K562 (cell line): ENCODE measurements around the gene CNGA4. TPM values are rescaled to one million over a fixed set of nuclear protein-coding genes. Genes with fewer than 3 reads are reported as not detected.

Source experiments
- ATAC-seq: fragments of 200-7000 bp; cut with Tn5 transposase; 3 replicates; pipeline ENCODE4 v1.9.1; 2020; ENCODE audit warnings: moderate library complexity
- BruUV-seq: library from RNA; stranded (reverse); fragments of 400-500 nt; replicated peaks from 2 replicates; lab custom pipeline; 2021; lab: Mats Ljungman, UMichigan
- CTCF ChIA-PET: fragments of 300-600 bp; formaldehyde crosslinking; extraction: SDS; loops from one replicate; lab custom pipeline; 2021; ENCODE audit warnings: low intra/inter-chr PET ratio; lab: Yijun Ruan, JAX
- POLR2A ChIA-PET: fragments of 300-600, 350-650 bp; sonication (Branson Sonifier 250); formaldehyde crosslinking; extraction: SDS; loops from one replicate; lab custom pipeline; 2021; ENCODE audit warnings: antibody characterized with exemption, inconsistent platforms; lab: Yijun Ruan, JAX
- DNase-seq, 4 experiments: peaks; one replicate each; pipeline versions ENCODE4 v3.0.0 to v3.0.0-alpha.2; 2011 to 2018; ENCODE audit warnings: low spot score in 3 of 4, mixed read lengths in 3 of 4; ENCODE audit errors: extremely low read depth in 1 of 4
- FAIRE-seq: peaks from 2 replicates; lab custom pipeline; 2011; peaks lifted over from hg19 to GRCh38; lab: Jason Lieb, UNC
- H2AFZ ChIP-seq: 2 replicates; pipeline ENCODE4 v1.6.0; 2011; ENCODE audit warnings: low read depth, low read length, control low read depth, inconsistent platforms
- H3K27ac ChIP-seq: fragments of 200-600 bp; 3 replicates; pipeline ENCODE4 v1.8.0; 2011; ENCODE audit warnings: low read depth, mild to moderate bottlenecking, control low read depth, inconsistent platforms, low read length, moderate library complexity, mixed read lengths; ENCODE audit errors: extremely low read depth
- H3K27me3 ChIP-seq, 2 experiments: fragments of 300-600 bp in 1 of 2; 2 replicates in 1 of 2; 3 replicates in 1 of 2; pipeline versions ENCODE4 v1.6.0 to v1.8.0; 2011; ENCODE audit warnings: inconsistent platforms in 2 of 2, low read length in 2 of 2, mild to moderate bottlenecking in 1 of 2, mixed read lengths in 1 of 2, moderate library complexity in 1 of 2; ENCODE audit not compliant: control insufficient read depth in 2 of 2, insufficient read depth in 2 of 2
- H3K36me3 ChIP-seq: fragments of 300-600 bp; 3 replicates; pipeline ENCODE4 v1.8.0; 2011; ENCODE audit warnings: mild to moderate bottlenecking, low read length, inconsistent platforms; ENCODE audit not compliant: control insufficient read depth, insufficient read depth
- H3K4me1 ChIP-seq, 2 experiments: fragments of 200-600 bp in 1 of 2; replicated peaks in 1 of 2; 2 replicates in 1 of 2; 3 replicates in 1 of 2; pipeline versions ENCODE4 v1.5.1 to v1.8.0; 2011; ENCODE audit warnings: inconsistent platforms in 2 of 2, low read length in 2 of 2, mild to moderate bottlenecking in 1 of 2, mixed read lengths in 1 of 2, moderate library complexity in 1 of 2; ENCODE audit not compliant: control insufficient read depth in 2 of 2, insufficient read depth in 2 of 2
- H3K4me2 ChIP-seq: 2 replicates; pipeline ENCODE4 v1.6.1; 2011; ENCODE audit warnings: low read length, control low read depth, inconsistent platforms, mixed read lengths; ENCODE audit not compliant: insufficient read depth
- H3K4me3 ChIP-seq: fragments of 200-600 bp; sonication (generic), shearing (Covaris generic); 2 replicates; pipeline ENCODE4 v1.5.1; 2016; ENCODE audit warnings: control low read depth, inconsistent platforms
- H3K79me2 ChIP-seq: fragments of 200-600 bp; 3 replicates; pipeline ENCODE4 v1.8.0; 2011; ENCODE audit warnings: low read length, inconsistent platforms; ENCODE audit not compliant: control insufficient read depth, insufficient read depth
- H3K9ac ChIP-seq, 2 experiments: 2 replicates each; pipeline versions ENCODE4 v1.6.0 to v1.6.1; 2011; ENCODE audit warnings: low read depth in 2 of 2, low read length in 2 of 2, control low read depth in 1 of 2, inconsistent platforms in 1 of 2, mild to moderate bottlenecking in 1 of 2, mixed read lengths in 1 of 2; ENCODE audit not compliant: insufficient read depth in 1 of 2
- H3K9me1 ChIP-seq: one replicate; pipeline ENCODE4 v1.6.0; 2011; ENCODE audit warnings: inconsistent platforms, mild to moderate bottlenecking, low read length, moderate library complexity; ENCODE audit not compliant: control insufficient read depth, insufficient read depth
- H3K9me3 ChIP-seq: replicated peaks from 2 replicates; pipeline ENCODE4 v1.5.1; 2011; ENCODE audit warnings: low read depth, low read length, inconsistent platforms; ENCODE audit not compliant: control insufficient read depth, insufficient read depth
- H4K20me1 ChIP-seq: replicated peaks from 2 replicates; pipeline ENCODE4 v1.6.1; 2011; ENCODE audit warnings: low read length, inconsistent platforms, mixed read lengths; ENCODE audit not compliant: control insufficient read depth, insufficient read depth
- BRD9 ChIP-seq: fragments of 450-650 bp; IDR thresholded peaks from 2 replicates; pipeline ENCODE4 v1.6.1; 2018; ENCODE audit warnings: low read depth; ENCODE audit not compliant: partially characterized antibody
- HDAC8 ChIP-seq: fragments of 450-650 bp; IDR thresholded peaks from 2 replicates; pipeline ENCODE4 v1.6.1; 2016; ENCODE audit warnings: mild to moderate bottlenecking, missing genetic modification characterization, moderate library complexity, missing compliant biosample characterization
- RFX1 ChIP-seq: fragments of 450-650 bp; IDR thresholded peaks from 2 replicates; pipeline ENCODE4 v1.6.1; 2016; ENCODE audit warnings: mild to moderate bottlenecking, moderate library complexity
- SMAD4 ChIP-seq: fragments of 250-450 bp; sonication (Bioruptor Pico); conservative IDR thresholded peaks from 2 replicates; pipeline ENCODE4 v1.8.0; 2021; ENCODE audit warnings: inconsistent platforms, mild to moderate bottlenecking, moderate library complexity
- TBL1XR1 ChIP-seq, 2 experiments: IDR thresholded peaks; 2 replicates each; pipeline ENCODE4 v1.6.1; 2012; ENCODE audit warnings: improper control_type of control experiment in 2 of 2, low read length in 2 of 2, mild to moderate bottlenecking in 1 of 2
- ZNF165 ChIP-seq: fragments of 250-450 bp; sonication (Bioruptor Pico); IDR thresholded peaks from 2 replicates; pipeline ENCODE4 v1.4.0; 2020; ENCODE audit warnings: borderline replicate concordance
- ZNF239 ChIP-seq: fragments of 250-450 bp; sonication (Bioruptor Pico); IDR thresholded peaks from 2 replicates; pipeline ENCODE4 v1.4.0; 2020; ENCODE audit warnings: mild to moderate bottlenecking
- ZNF277 ChIP-seq: fragments of 250-450 bp; sonication (Bioruptor Pico); IDR thresholded peaks from 2 replicates; pipeline ENCODE4 v1.8.0; 2022; ENCODE audit warnings: inconsistent platforms, mild to moderate bottlenecking, moderate library complexity, borderline replicate concordance
- ZNF639 ChIP-seq, 2 experiments: fragments of 200-800 bp in 1 of 2; sonication (Bioruptor generic) in 1 of 2; sonication (generic) in 1 of 2; formaldehyde crosslinking in 1 of 2; IDR thresholded peaks in 1 of 2; conservative IDR thresholded peaks in 1 of 2; 2 replicates each; pipeline versions ENCODE4 v1.5.0 to v1.6.1; 2016 to 2020; ENCODE audit warnings: missing compliant biosample characterization in 1 of 2, missing genetic modification characterization in 1 of 2, missing genetic modification reagents in 1 of 2
- ZNF830 ChIP-seq: fragments of 250-450 bp; sonication (Bioruptor Pico); IDR thresholded peaks from 2 replicates; pipeline ENCODE4 v1.5.0; 2021; ENCODE audit warnings: mild to moderate bottlenecking
- WGBS: fragments of 100-300 bp; shearing (Covaris generic); methylation state at CpG from one replicate; pipeline ENCODE4 v1.1.6; 2016; ENCODE audit warnings: low coverage, mixed read lengths; ENCODE audit not compliant: insufficient coverage; ENCODE audit errors: missing lambda C conversion rate; 5-methylcytosine and 5-hydroxymethylcytosine counted together
- in situ Hi-C: fragments of 300-500 bp; cut with MboI; formaldehyde crosslinking; loops from 4 replicates; pipeline ENCODE4 v1.15.0; 2018; ENCODE audit warnings: inconsistent platforms, mixed read lengths
- intact Hi-C: fragments of 100-400 bp; cut with micrococcal nuclease; formaldehyde crosslinking; loops from 2 replicates; pipeline ENCODE4 v1.14.2; 2022
- polyA plus RNA-seq, 8 experiments: library from polyadenylated mRNA; depleted of rRNA in 4 of 8; stranded (reverse) in 5 of 8; unstranded in 3 of 8; fragments of >200 nt; fragmentation: Nextera tagmentation in 2 of 8; fragmentation: Illumina TruSeq in 1 of 8; extraction: Ambion mirVana in 2 of 8; extraction: Trizol in 1 of 8; gene quantifications; 2 replicates each; pipeline versions ENCODE4 v1.2.1 to v1.2.3, GENCODE V29; 2011 to 2014; ENCODE audit warnings: inconsistent platforms in 1 of 8, missing spikeins in 1 of 8
- total RNA-seq, 7 experiments: library from RNA; depleted of rRNA in 6 of 7; stranded (reverse); fragments of >200 nt in 6 of 7; fragmentation: Illumina TruSeq in 2 of 7; extraction: Trizol in 2 of 7; gene quantifications; 2 replicates each; pipeline versions ENCODE4 v1.2.1 to v1.2.3, GENCODE V29; 2011 to 2021; ENCODE audit warnings: low replicate concordance in 1 of 7
- TF ChIP-seq, protein P1 (sequence below): sonication (generic); formaldehyde crosslinking; IDR thresholded peaks from 2 replicates; pipeline ENCODE4 v1.8.1; 2022; ENCODE audit warnings: missing genetic modification reagents
- TF ChIP-seq, protein P2 (sequence below): sonication (generic); IDR thresholded peaks from 2 replicates; pipeline ENCODE4 v1.6.1; 2016

Gene CNGA4
- total and polyA plus RNA-seq, 9 of the 15 experiments (the other 6 are each of a cell fraction or from before 2014, with no cell fraction given) = 0.04 to 0.09 (median 0.06) TPM; not detected in 6

DNA sequence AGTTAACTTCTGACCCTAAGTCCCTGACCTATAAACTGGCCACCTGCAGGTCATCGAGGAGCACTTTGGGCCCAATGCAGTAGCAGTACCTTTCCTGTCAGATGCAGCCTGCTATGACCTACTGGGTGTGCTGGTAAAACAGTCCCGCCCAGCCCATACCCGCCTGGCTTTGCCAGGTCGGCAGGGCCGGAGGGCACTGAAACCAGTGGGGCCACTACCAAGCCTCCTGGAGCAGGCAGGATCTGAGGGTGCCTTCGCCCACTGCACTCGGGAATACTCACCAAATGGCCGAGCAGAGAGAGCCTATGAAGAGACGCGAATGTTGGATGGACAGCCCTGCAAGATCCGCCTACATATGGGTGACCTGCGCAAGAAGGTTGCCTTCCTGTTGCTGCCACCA lies 29.1 kb upstream of the CNGA4 start:
- no peak overlapping the region for H2AFZ ChIP-seq
- no peak overlapping the region for H3K9ac ChIP-seq
- DNase-seq (no peak), FAIRE-seq (no peak), ATAC-seq (no peak)
- intact Hi-C loops (no loop called here), in situ Hi-C loops (no loop called here)
- no peak overlapping the region for H3K4me2 ChIP-seq
- H3K79me2 ChIP-seq = no peaks in the 10 kb centered on the region
- H3K27me3 ChIP-seq = no peaks in the 10 kb centered on the region
- BruUV-seq = no TSS peak
- H3K9me3 ChIP-seq = no peaks in the 10 kb centered on the region
- CTCF ChIA-PET = no interaction called here
- H3K4me3 ChIP-seq = no peak overlapping the region
- H3K4me1 ChIP-seq = peaks cover 0 to 3% of the 10 kb centered on the region in 2 experiments; a peak in 1 of 5 replicates
- POLR2A ChIA-PET = no interaction called here
- no peaks in the 10 kb centered on the region for H3K9me1 ChIP-seq
- no peak overlapping the region for H3K27ac ChIP-seq
- peaks cover 42% of the 10 kb centered on the region; the same call in 2 of the 3 replicates for H3K36me3 ChIP-seq
- TF ChIP-seq TBL1XR1 (IDR thresholded peaks at IDR 0.05; ENCODE audit: low read length in 2 of 2) (no peak), ZNF639 (CRISPR knock-in tag; conservative IDR thresholded peaks at IDR 0.05 in 1 of 2, IDR thresholded peaks at IDR 0.05 in 1 of 2) (no peak), SMAD4 (CRISPR knock-in tag) (no peak), BRD9 (no peak), ZNF239 (CRISPR knock-in tag) (no peak), ZNF165 (CRISPR knock-in tag) (no peak), HDAC8 (tag) (no peak), ZNF277 (CRISPR knock-in tag) (no peak), ZNF830 (CRISPR knock-in tag) (no peak), RFX1 (no peak)
- TF ChIP-seq, protein P1, sequence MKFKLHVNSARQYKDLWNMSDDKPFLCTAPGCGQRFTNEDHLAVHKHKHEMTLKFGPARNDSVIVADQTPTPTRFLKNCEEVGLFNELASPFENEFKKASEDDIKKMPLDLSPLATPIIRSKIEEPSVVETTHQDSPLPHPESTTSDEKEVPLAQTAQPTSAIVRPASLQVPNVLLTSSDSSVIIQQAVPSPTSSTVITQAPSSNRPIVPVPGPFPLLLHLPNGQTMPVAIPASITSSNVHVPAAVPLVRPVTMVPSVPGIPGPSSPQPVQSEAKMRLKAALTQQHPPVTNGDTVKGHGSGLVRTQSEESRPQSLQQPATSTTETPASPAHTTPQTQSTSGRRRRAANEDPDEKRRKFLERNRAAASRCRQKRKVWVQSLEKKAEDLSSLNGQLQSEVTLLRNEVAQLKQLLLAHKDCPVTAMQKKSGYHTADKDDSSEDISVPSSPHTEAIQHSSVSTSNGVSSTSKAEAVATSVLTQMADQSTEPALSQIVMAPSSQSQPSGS (CRISPR knock-in tag) = no peak
- TF ChIP-seq, protein P2, sequence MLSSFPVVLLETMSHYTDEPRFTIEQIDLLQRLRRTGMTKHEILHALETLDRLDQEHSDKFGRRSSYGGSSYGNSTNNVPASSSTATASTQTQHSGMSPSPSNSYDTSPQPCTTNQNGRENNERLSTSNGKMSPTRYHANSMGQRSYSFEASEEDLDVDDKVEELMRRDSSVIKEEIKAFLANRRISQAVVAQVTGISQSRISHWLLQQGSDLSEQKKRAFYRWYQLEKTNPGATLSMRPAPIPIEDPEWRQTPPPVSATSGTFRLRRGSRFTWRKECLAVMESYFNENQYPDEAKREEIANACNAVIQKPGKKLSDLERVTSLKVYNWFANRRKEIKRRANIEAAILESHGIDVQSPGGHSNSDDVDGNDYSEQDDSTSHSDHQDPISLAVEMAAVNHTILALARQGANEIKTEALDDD = no peak
- WGBS = 94% methylated on average over 12 of the region's 12 CpGs
- no peaks in the 10 kb centered on the region for H4K20me1 ChIP-seq
